Mammary epithelial cell (primary cell): ENCODE data around the gene TOMM40L.

Experiments
- EZH2 ChIP-seq: IDR thresholded peaks from 2 replicates; pipeline ENCODE4 v1.6.1; 2012; ENCODE audit warnings: low read length, inconsistent platforms, borderline replicate concordance
- TF ChIP-seq, protein P1 (sequence below), 2 donors: IDR thresholded peaks in 1 of 2; conservative IDR thresholded peaks in 1 of 2; 2 replicates each; pipeline ENCODE4 v1.5.1; 2011 to 2012; ENCODE audit warnings: inconsistent platforms in 2 of 2, low read length in 2 of 2, mild to moderate bottlenecking in 2 of 2, control low read depth in 1 of 2, low read depth in 1 of 2; ENCODE audit not compliant: insufficient read depth in 1 of 2; ENCODE audit errors: extremely low read depth in 1 of 2

DNA sequence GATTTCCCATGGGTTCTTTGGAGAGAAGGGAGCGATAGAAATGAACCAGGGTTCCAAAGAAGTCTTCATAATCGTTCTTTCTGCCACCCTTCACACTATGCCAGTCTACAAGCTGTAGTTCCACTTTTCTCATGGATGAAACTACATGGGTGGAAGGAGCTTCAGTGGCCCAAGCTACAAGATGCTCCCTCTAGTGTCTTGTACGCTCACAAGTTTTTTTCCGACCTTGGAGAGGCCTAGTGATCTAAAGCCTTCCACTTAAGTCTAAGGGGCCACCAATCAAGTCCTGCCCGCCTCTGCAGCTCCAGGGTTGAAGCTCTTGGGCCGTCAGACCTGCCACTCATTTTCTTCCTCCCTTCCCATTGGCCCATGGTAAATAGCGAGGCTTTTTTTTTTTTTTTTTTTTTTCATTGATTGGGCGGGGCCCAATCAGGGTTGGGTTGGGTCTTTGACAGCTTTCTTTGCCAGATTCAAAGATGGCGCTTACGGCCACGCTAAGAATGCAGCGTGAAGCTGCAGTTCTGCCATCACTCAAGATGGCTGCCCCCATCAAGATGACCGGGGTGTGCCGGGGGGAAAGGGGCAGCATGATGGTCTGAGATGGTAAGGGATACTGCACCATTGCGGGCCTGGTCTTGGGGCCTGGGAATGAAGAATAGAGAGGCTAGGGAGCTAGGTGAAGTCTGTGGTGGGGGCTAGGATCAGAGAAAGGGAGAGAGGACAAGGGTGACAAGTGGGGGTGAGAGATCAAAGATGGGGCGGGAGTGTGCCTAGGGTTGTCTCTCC is at the start of gene TOMM40L:
- no peak for TF ChIP-seq EZH2
- TF ChIP-seq, protein P1, sequence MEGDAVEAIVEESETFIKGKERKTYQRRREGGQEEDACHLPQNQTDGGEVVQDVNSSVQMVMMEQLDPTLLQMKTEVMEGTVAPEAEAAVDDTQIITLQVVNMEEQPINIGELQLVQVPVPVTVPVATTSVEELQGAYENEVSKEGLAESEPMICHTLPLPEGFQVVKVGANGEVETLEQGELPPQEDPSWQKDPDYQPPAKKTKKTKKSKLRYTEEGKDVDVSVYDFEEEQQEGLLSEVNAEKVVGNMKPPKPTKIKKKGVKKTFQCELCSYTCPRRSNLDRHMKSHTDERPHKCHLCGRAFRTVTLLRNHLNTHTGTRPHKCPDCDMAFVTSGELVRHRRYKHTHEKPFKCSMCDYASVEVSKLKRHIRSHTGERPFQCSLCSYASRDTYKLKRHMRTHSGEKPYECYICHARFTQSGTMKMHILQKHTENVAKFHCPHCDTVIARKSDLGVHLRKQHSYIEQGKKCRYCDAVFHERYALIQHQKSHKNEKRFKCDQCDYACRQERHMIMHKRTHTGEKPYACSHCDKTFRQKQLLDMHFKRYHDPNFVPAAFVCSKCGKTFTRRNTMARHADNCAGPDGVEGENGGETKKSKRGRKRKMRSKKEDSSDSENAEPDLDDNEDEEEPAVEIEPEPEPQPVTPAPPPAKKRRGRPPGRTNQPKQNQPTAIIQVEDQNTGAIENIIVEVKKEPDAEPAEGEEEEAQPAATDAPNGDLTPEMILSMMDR (conservative IDR thresholded peaks at IDR 0.05 in 1 of 2, IDR thresholded peaks at IDR 0.05 in 1 of 2; ENCODE audit: extremely low read depth in 1 of 2, insufficient read depth in 1 of 2, low read depth in 1 of 2, low read length in 2 of 2), result peak; percentile 58 to 70
